SK-MEL-5 (cell line): ENCODE data around the gene ARSA. TPM values are rescaled to one million over a fixed set of nuclear protein-coding genes. Genes with fewer than 3 reads are reported as not detected.
"Not testable (repeated sequence)": the region's sequence is repeated elsewhere in the genome, so short reads cannot be mapped to it uniquely, and the experiment has no call there.

ENCODE experiments used
- DNase-seq: peaks from one replicate; pipeline ENCODE4 v3.0.0-alpha.2; 2016; ENCODE audit warnings: low read depth, low spot score
- in situ Hi-C: cut with HindIII; loops from 2 replicates; pipeline ENCODE4 v1.10.0; 2016; ENCODE audit warnings: low sequenced_read_pairs, high pct_unique_total_duplicates, low pct_unique_long_range_greater_than_20kb
- total RNA-seq: library from RNA; depleted of rRNA; stranded (reverse); fragments of >200 nt; shearing (Covaris generic); gene quantifications from 2 replicates; pipeline ENCODE4 v1.2.3, GENCODE V29; 2014

Gene ARSA
- total RNA-seq, 1 experiment from 2014 or later = 17.5 TPM

DNA sequence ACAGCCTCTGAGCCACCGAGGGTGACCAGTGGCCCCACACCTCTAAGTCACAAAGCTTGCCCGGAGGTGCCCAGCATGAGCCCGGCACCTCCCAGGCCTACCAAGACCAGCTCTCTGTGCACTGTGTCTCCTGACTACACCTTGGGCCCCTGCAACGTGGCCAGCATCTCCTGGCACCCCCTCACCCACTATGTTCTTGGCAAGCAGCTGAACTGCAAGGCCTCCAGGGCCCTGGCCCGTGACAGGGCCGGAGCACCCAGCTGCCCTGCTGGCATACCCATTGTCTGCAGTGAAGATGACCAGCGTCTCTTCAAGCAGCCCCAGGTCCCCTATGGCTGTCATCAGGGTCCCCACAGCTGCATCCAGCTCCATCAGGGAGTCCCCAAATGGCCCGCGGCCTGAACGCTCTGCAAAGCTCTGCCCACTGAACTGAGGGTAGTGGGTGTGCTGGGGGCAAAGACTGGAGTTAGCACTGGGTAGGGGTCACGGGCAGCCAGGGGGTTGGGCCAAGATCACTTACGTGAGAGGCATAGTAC is 1.6 kb downstream of the ARSA start:
- no peak for DNase-seq
- in situ Hi-C loops = no loop called here

DNA sequence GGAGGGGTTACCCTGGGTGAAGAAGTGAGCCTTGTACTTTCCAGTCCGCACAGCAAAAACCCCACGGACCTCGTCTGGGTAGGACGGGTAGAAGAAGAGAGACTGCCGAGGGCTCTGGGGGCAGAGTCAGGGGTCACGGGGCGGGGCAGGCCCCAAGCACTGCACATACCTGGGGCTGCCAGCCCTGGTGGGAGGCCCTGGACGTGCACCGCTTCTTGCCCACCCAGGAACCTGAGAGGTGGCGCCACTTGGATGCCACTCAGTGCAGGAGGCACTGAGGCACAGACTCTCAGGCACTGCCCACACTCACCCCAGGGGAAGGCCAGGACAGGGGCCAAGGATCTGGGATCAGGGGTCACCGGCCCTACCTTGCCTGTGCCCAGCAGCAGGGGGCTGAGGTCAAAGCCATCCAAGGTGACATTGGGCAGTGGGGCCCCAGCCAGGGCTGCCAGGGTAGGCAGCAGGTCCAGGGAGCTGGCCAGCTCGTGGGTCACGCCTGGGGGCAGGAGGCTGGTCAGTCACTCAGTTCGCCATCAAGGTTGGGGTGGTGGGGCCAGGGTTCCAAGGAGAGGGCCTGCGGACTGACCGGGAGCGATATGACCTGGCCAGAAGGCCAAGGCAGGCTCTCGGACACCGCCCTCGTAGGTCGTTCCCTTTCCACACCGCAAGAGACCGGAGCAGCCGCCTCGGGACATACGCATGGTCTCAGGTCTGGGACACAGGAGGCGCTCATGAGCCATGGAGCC is 2.2 kb downstream of the ARSA start:
- peak; percentile 26 for DNase-seq
- in situ Hi-C loops = no loop called here

DNA sequence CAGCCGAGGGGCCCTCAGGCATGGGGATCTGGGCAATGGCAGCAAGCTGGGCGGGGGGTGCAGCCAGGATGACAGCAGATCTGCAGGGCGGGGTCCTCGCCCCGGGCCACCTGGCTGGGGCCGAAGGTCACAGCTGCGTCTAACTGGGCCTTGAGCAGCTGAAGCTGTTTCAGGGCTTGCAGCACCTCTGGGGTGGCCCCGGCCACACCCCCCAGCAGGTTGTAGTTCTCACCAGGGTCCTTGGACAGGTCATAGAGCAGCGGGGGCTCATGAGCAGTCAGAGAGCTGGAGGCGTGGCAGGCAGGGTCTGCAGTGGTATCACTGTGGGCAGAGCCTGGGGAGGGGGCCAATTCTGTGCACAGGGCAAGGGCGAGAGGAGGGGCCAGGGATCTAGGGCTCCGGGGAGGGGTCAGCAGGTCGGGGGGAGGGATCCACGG is 2.8 kb downstream of the ARSA start:
- in situ Hi-C loops = no loop called here

DNA sequence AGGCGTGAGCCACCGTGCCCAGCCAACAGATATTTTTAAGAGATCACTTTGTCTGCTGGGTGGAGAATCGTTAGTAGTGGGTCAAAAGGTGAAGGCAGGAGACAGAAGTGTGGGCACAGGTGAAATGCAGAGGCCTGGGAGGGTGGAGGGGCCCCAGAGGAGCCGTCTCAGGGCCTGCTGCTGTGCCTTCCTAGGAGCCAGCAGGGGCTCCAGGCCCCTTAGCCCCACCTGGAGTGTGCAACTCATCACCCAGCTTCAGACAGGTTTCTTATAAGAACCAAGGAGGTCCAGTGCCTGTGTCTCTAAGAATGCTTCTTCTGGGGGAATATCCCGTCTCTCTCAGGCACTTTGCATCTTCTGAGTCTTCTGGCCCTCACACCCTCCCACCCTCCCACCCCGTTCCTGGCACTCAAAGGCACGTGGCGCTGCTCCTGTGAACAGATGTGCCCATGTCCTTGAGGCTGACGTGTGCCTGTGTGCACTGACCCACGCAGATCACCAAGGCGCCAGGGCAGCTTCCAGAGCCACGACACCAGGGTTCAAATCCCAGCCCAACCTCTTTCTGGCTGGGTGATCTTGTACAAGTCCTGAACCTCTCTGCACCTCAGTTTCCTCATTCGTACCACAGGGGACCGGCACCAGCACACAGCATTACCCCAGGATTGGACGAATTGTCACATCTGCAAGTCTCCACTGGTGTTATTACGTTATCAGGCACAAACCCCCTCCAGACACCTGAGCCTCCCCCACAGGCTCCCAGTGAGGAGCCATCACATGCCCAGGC is 3.4 kb downstream of the ARSA start:
- in situ Hi-C loops = no loop called here
- no peak for DNase-seq

More for the DNA sequence above, 2.8 kb downstream of the ARSA start:
- DNase-seq = no peak

GRCh38 chr22:50622723-50623327 is 5.1 kb downstream of the ARSA start:
- in situ Hi-C loops = no loop called here
- DNase-seq = no peak

- no peak for DNase-seq
- in situ Hi-C loops = no loop called here
These were observed 5.8 kb downstream of the ARSA start for GRCh38 chr22:50621948-50622722.

- no peak for DNase-seq
- in situ Hi-C loops = no loop called here
These were observed 6.5 kb downstream of the ARSA start for GRCh38 chr22:50621356-50621880.

GRCh38 chr22:50620593-50621355 is 7.2 kb downstream of the ARSA start:
- DNase-seq = no peak
- in situ Hi-C loops = no loop called here

- in situ Hi-C loops, DNase-seq: not testable (repeated sequence)
These were observed 13.7 kb downstream of the ARSA start for GRCh38 chr22:50614296-50614695.

GRCh38 chr22:50613291-50613981 is 14.5 kb downstream of the ARSA start:
- in situ Hi-C loops = no loop called here
- DNase-seq = no peak

DNA sequence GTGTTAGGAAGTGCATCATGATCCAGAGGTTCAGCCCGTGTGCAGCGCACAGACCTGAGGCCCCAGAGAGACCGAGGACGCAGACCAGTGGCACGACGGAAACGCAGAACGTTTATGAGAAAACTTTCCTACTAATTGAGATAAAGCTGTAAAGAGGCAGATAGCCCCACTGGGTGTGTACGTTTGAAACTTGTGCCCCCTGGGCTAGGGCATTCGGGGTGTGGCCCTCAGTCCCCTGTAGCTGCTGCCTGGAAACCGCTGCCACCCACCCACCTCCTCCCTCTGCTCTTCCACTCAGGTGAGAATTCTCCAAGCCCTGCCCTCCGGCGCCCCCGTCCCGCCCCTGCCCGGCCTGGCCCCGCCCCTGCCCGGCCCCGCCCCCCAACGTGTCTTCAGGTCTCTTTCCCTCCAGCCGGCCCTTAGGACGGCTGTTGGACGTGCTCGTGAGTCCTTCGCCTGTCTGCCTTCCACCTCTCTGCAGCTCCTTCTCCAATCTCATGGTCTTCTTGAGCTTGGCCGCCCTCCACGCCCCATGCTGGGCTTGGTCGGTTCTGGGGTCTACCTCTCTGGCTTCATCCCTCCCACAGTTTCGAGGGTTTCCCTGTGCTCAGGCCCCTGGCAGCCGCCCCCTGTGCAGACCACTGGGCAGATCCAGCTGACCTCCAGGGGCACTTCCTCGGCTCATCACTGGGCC is 15.3 kb downstream of the ARSA start:
- DNase-seq = peak; percentile 29
- in situ Hi-C loops = no loop called here

DNA sequence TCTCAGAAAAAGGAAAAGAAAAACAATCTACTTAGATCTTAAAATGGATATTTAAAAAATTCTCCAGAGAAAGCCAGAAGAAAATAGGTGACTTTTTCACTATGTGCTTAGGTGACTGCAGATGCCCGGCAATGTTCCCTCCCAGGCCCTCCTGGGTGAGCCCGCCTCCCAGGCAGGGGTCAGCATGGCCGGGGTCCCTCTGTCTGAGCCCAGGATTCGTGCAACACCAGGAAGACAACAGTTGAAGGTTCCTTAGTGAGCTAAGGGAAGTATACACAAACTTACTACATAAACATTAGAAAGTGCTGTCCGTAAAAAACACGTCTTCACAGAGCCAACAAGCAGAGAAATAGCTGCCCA is 15.8 kb downstream of the ARSA start:
- in situ Hi-C loops = no loop called here
- DNase-seq = no peak

DNA sequence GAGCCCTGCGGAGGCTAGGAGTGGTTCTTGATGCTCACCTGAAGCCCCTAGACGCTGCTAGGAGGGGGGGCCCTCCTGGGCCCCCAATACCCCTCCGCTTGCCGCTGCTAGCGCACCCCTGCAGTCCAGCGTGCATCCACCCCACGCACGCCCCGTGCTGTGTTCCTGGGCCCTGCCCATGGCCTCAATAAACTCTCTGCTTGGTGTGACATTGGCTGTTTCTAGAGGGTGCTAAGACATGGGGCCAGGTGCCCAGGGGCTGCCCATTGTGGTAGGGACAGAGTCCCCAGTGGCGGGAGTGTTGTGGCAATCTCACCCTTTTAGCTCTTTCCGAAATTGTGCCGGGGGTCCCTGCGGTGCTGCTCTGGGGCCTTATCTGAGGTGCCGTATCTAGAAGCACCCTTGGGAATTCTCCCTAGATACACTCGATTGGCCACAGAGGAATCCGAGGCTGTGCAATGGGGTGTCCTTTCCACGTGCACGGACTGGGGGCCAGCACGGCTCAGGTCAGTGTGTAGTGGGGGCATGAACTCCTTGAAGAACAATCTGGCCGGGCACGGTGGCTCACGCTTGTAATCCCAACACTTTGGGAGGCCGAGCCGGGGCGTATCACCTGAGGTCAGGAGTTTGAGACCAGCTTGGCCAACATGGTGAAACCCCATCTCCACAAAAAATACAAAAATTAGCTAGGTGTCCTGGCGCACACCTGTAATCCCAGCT is 16.5 kb downstream of the ARSA start:
- no peak for DNase-seq
- in situ Hi-C loops = no loop called here

GRCh38 chr22:50610581-50610980 is 17.4 kb downstream of the ARSA start:
- in situ Hi-C loops = no loop called here
- DNase-seq = no peak

- in situ Hi-C loops = no loop called here
- DNase-seq = no peak
These were observed 17.9 kb downstream of the ARSA start for GRCh38 chr22:50610041-50610451.
